Karpas-422 (cell line): ENCODE data around the gene EYS. TPM values are rescaled to one million over a fixed set of nuclear protein-coding genes. Genes with fewer than 3 reads are reported as not detected.
"Not testable (repeated sequence)": the region's sequence is repeated elsewhere in the genome, so short reads cannot be mapped to it uniquely, and the experiment has no call there.

Source experiments
- DNase-seq: peaks from one replicate; pipeline ENCODE4 v3.0.0-alpha.2; 2015
- H2AFZ ChIP-seq: fragments of 200-600 bp; sonication (generic); 2 replicates; pipeline ENCODE4 v1.6.1; 2014; ENCODE audit warnings: antibody characterized with exemption, low read length, mixed read lengths
- H3K27ac ChIP-seq: fragments of 200-600 bp; sonication (generic); 2 replicates; pipeline ENCODE4 v1.5.1; 2014; ENCODE audit warnings: mild to moderate bottlenecking, low read length, moderate library complexity
- H3K27me3 ChIP-seq: fragments of 200-600 bp; sonication (generic); 2 replicates; pipeline ENCODE4 v1.6.1; 2014; ENCODE audit warnings: low read length, mixed read lengths
- H3K36me3 ChIP-seq: fragments of 200-600 bp; sonication (generic); 2 replicates; pipeline ENCODE4 v1.6.1; 2014; ENCODE audit warnings: low read length, mixed read lengths; ENCODE audit not compliant: insufficient read depth
- H3K4me1 ChIP-seq: fragments of 200-600 bp; sonication (generic); 2 replicates; pipeline ENCODE4 v1.6.1; 2014; ENCODE audit warnings: mild to moderate bottlenecking, low read length, mixed read lengths
- H3K4me2 ChIP-seq: fragments of 200-600 bp; sonication (generic); 2 replicates; pipeline ENCODE4 v1.6.1; 2014; ENCODE audit warnings: low read length, low read depth, mild to moderate bottlenecking; ENCODE audit not compliant: poor library complexity, severe bottlenecking
- H3K4me3 ChIP-seq: fragments of 200-600 bp; sonication (generic); 2 replicates; pipeline ENCODE4 v1.5.1; 2014; ENCODE audit warnings: mild to moderate bottlenecking, antibody characterized with exemption, low read length, mixed read lengths
- H3K79me2 ChIP-seq: fragments of 200-600 bp; sonication (generic); 2 replicates; pipeline ENCODE4 v1.6.1; 2014; ENCODE audit warnings: mild to moderate bottlenecking, low read length, mixed read lengths
- H3K9ac ChIP-seq: fragments of 200-600 bp; sonication (generic); 2 replicates; pipeline ENCODE4 v1.6.0; 2014; ENCODE audit warnings: low read length
- H3K9me2 ChIP-seq: fragments of 200-600 bp; sonication (generic), shearing (Covaris generic); replicated peaks from 2 replicates; pipeline ENCODE4 v1.6.0; 2014; ENCODE audit warnings: mild to moderate bottlenecking, low read length, moderate library complexity; ENCODE audit not compliant: insufficient read depth
- H3K9me3 ChIP-seq: fragments of 300-700, 200-600 bp; sonication (generic); 2 replicates; pipeline ENCODE4 v1.6.1; 2014; ENCODE audit warnings: low read length, mixed read lengths
- H4K20me1 ChIP-seq: fragments of 200-600 bp; sonication (generic); 2 replicates; pipeline ENCODE4 v1.6.1; 2014; ENCODE audit warnings: mild to moderate bottlenecking, antibody characterized with exemption, low read length, low read depth; ENCODE audit not compliant: insufficient read depth
- total RNA-seq: library from RNA; depleted of rRNA; stranded (reverse); fragments of >200 nt; shearing (Covaris generic); gene quantifications from 2 replicates; pipeline ENCODE4 v1.2.3, GENCODE V29; 2014; ENCODE audit warnings: low replicate concordance

Gene EYS
- total RNA-seq, 1 experiment from 2014 or later, result not detected

- peaks cover 19% of the 10 kb centered on the region for H3K9me3 ChIP-seq
- not testable (repeated sequence) for DNase-seq, H3K27me3 ChIP-seq, H3K36me3 ChIP-seq, H4K20me1 ChIP-seq, H3K4me1 ChIP-seq, H2AFZ ChIP-seq, H3K9me2 ChIP-seq, H3K4me2 ChIP-seq, H3K27ac ChIP-seq, H3K4me3 ChIP-seq, H3K79me2 ChIP-seq, H3K9ac ChIP-seq
Measured at GRCh38 chr6:65483652-65484051, 223.4 kb downstream of the EYS start.

- no peaks in the 10 kb centered on the region for H3K4me1 ChIP-seq
- H3K36me3 ChIP-seq, result no peaks in the 10 kb centered on the region
- no peak overlapping the region for H2AFZ ChIP-seq
- no peak overlapping the region for H3K27ac ChIP-seq
- H3K27me3 ChIP-seq, result no peaks in the 10 kb centered on the region
- no peaks in the 10 kb centered on the region for H4K20me1 ChIP-seq
- H3K9me3 ChIP-seq, result peaks cover 25% of the 10 kb centered on the region
- DNase-seq, result no peak
- H3K4me3 ChIP-seq, result no peak overlapping the region
- H3K4me2 ChIP-seq, result no peak overlapping the region
- H3K9me2 ChIP-seq, result no peaks in the 10 kb centered on the region
- no peaks in the 10 kb centered on the region for H3K79me2 ChIP-seq
- H3K9ac ChIP-seq, result no peak overlapping the region
Measured at GRCh38 chr6:65469650-65470049, 237.4 kb downstream of the EYS start.

GRCh38 chr6:65468307-65468706 lies 238.7 kb downstream of the EYS start:
- Histone ChIP-seq H3K4me2 (no peak overlapping the region), H3K79me2 (no peaks in the 10 kb centered on the region), H3K36me3 (no peaks in the 10 kb centered on the region), H3K9me3 (peaks cover 17% of the 10 kb centered on the region), H3K9ac (no peak overlapping the region), H3K4me3 (no peak overlapping the region), H3K27me3 (no peaks in the 10 kb centered on the region), H3K4me1 (no peaks in the 10 kb centered on the region), H2AFZ (no peak overlapping the region), H4K20me1 (no peaks in the 10 kb centered on the region), H3K9me2 (no peaks in the 10 kb centered on the region), H3K27ac (no peak overlapping the region)
- no peak for DNase-seq

DNA sequence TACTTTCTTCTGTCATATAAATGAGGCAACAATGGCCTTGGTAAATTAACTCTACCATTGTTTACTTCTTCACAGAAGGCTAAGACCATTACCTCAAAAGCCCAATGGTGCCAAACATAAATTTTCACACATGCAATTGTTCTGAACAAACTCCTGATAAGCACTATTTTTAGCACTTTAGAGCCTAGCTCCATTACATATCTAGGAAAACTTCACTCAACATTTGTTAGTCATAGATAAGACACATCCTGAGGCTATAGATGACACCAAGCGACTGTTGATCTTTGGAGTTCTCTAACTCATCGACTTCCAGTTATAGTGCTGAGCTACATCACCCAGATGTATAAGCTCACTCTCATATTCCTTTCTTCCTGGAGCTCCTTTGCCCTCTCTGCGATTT lies 245.9 kb downstream of the EYS start:
- Histone ChIP-seq H3K4me2 (no peak overlapping the region), H3K9ac (no peak overlapping the region), H2AFZ (no peak overlapping the region), H3K9me2 (no peaks in the 10 kb centered on the region), H3K27ac (no peak overlapping the region), H4K20me1 (no peaks in the 10 kb centered on the region), H3K4me3 (no peak overlapping the region), H3K9me3 (peaks cover 19% of the 10 kb centered on the region), H3K36me3 (no peaks in the 10 kb centered on the region), H3K79me2 (no peaks in the 10 kb centered on the region), H3K4me1 (no peaks in the 10 kb centered on the region), H3K27me3 (no peaks in the 10 kb centered on the region)
- DNase-seq, result no peak

- Histone ChIP-seq H3K4me2 (no peak overlapping the region), H2AFZ (no peak overlapping the region), H3K9me2 (no peaks in the 10 kb centered on the region), H3K27ac (no peak overlapping the region), H3K27me3 (no peaks in the 10 kb centered on the region), H3K36me3 (no peaks in the 10 kb centered on the region), H4K20me1 (no peaks in the 10 kb centered on the region), H3K9ac (no peak overlapping the region), H3K79me2 (no peaks in the 10 kb centered on the region), H3K4me1 (no peaks in the 10 kb centered on the region), H3K9me3 (peaks cover 28% of the 10 kb centered on the region), H3K4me3 (no peak overlapping the region)
- DNase-seq, result no peak
Measured at GRCh38 chr6:65452333-65452732, 254.7 kb downstream of the EYS start.

- H3K27ac ChIP-seq, result no peak overlapping the region
- H3K9me2 ChIP-seq, result no peaks in the 10 kb centered on the region
- no peaks in the 10 kb centered on the region for H3K4me1 ChIP-seq
- peaks cover 21% of the 10 kb centered on the region for H3K9me3 ChIP-seq
- no peaks in the 10 kb centered on the region for H3K27me3 ChIP-seq
- no peak overlapping the region for H2AFZ ChIP-seq
- no peak overlapping the region for H3K4me3 ChIP-seq
- H3K36me3 ChIP-seq, result no peaks in the 10 kb centered on the region
- H4K20me1 ChIP-seq, result no peaks in the 10 kb centered on the region
- no peak for DNase-seq
- no peaks in the 10 kb centered on the region for H3K79me2 ChIP-seq
- H3K4me2 ChIP-seq, result no peak overlapping the region
- no peak overlapping the region for H3K9ac ChIP-seq
Measured at GRCh38 chr6:65450451-65450850, 256.6 kb downstream of the EYS start.

- DNase-seq, result no peak
- H3K79me2 ChIP-seq, result no peaks in the 10 kb centered on the region
- H3K4me2 ChIP-seq, result no peak overlapping the region
- H2AFZ ChIP-seq, result no peak overlapping the region
- H3K36me3 ChIP-seq, result no peaks in the 10 kb centered on the region
- H3K9ac ChIP-seq, result no peak overlapping the region
- H3K9me2 ChIP-seq, result no peaks in the 10 kb centered on the region
- no peaks in the 10 kb centered on the region for H3K4me1 ChIP-seq
- H3K27me3 ChIP-seq, result no peaks in the 10 kb centered on the region
- peaks cover 19% of the 10 kb centered on the region for H3K9me3 ChIP-seq
- H3K4me3 ChIP-seq, result no peak overlapping the region
- H4K20me1 ChIP-seq, result no peaks in the 10 kb centered on the region
- H3K27ac ChIP-seq, result no peak overlapping the region
Measured at GRCh38 chr6:65449926-65450325, 257.1 kb downstream of the EYS start.

DNA sequence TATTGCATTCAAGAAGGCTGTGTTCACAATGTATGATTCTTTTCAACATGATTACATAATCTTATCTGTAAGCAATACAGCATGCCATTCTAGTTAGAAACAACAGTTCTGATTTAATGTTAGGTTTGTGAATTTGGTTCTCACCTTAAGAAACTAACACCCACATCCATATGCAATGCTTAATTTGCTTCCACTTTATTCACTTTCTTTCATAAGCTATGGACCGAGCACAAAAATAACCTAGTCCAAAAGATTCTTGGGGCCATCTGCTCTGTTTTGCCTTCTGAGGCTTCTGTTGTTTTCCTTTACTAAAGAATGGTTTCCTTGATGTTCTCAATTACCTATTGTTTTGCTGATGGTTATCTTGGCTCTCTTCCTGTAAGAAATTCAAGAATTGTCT lies 258.2 kb downstream of the EYS start:
- DNase-seq, result no peak
- no peak overlapping the region for H3K4me3 ChIP-seq
- H4K20me1 ChIP-seq, result no peaks in the 10 kb centered on the region
- no peaks in the 10 kb centered on the region for H3K36me3 ChIP-seq
- H3K9ac ChIP-seq, result no peak overlapping the region
- H3K9me2 ChIP-seq, result no peaks in the 10 kb centered on the region
- no peak overlapping the region for H3K4me2 ChIP-seq
- H3K9me3 ChIP-seq, result peaks cover 28% of the 10 kb centered on the region
- no peak overlapping the region for H3K27ac ChIP-seq
- no peaks in the 10 kb centered on the region for H3K27me3 ChIP-seq
- no peak overlapping the region for H2AFZ ChIP-seq
- no peaks in the 10 kb centered on the region for H3K79me2 ChIP-seq
- H3K4me1 ChIP-seq, result no peaks in the 10 kb centered on the region

DNA sequence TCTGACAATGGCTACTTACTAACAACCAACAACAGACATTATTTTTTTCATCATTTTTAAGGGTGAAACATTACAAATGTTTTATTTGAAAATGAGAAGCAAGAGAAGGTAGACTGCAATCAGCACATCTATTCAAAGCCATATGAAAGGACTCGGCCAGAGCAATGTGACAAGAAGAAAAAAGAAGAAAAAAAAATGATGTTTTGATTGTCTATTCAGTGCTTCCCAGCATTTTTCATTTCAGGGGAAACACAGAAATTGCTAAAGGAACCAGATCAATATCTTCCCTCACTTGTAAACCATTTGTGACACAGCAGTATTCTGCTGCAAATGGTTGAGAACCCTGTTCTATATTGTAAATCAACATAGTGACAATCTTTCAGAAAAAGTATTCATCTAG lies 270.7 kb downstream of the EYS start:
- H3K27me3 ChIP-seq, result no peaks in the 10 kb centered on the region
- H3K79me2 ChIP-seq, result no peaks in the 10 kb centered on the region
- H3K4me2 ChIP-seq, result no peak overlapping the region
- H2AFZ ChIP-seq, result no peak overlapping the region
- no peak for DNase-seq
- no peaks in the 10 kb centered on the region for H3K4me1 ChIP-seq
- H3K9me2 ChIP-seq, result no peaks in the 10 kb centered on the region
- no peak overlapping the region for H3K27ac ChIP-seq
- no peak overlapping the region for H3K4me3 ChIP-seq
- no peaks in the 10 kb centered on the region for H3K36me3 ChIP-seq
- peaks cover 14% of the 10 kb centered on the region for H3K9me3 ChIP-seq
- H4K20me1 ChIP-seq, result no peaks in the 10 kb centered on the region
- H3K9ac ChIP-seq, result no peak overlapping the region
